ENCODE results near the gene ARL3. TPM values are rescaled to one million over a fixed set of nuclear protein-coding genes. Genes with fewer than 3 reads are reported as not detected.

The ARL3 gene
- total and polyA plus RNA-seq, 9 donors = 9.5 to 25.6 (median 23.3) TPM

DNA sequence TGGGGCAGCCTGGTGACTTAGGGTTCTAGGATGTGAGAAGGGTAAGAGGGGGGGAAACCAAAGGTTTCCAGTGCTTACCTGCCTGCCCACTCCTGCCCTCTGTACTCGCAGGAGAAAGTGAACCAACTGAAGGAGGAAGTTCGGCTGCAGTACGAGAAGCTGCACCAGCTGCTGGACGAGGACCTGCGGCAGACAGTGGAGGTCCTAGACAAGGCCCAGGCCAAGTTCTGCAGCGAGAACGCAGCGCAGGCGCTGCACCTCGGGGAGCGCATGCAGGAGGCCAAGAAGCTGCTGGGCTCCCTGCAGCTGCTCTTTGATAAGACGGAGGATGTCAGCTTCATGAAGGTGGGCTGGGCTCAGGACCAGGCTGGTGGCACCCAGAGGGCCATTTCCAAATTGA, 59.2 kb downstream of the ARL3 start:
- Histone ChIP-seq H3K27ac (no peak overlapping the region), H3K9me3 (no peaks in the 10 kb centered on the region), H3K36me3 (no peaks in the 10 kb centered on the region), H3K4me1 (ENCODE audit: insufficient read depth) (peaks cover 13% of the 10 kb centered on the region), H3K4me3 (no peak overlapping the region), H3K27me3 (no peaks in the 10 kb centered on the region)
- TF ChIP-seq EP300 (IDR thresholded peaks at IDR 0.05) (no peak), POLR2A (IDR thresholded peaks at IDR 0.05) (no peak)
- TF ChIP-seq, protein P1, sequence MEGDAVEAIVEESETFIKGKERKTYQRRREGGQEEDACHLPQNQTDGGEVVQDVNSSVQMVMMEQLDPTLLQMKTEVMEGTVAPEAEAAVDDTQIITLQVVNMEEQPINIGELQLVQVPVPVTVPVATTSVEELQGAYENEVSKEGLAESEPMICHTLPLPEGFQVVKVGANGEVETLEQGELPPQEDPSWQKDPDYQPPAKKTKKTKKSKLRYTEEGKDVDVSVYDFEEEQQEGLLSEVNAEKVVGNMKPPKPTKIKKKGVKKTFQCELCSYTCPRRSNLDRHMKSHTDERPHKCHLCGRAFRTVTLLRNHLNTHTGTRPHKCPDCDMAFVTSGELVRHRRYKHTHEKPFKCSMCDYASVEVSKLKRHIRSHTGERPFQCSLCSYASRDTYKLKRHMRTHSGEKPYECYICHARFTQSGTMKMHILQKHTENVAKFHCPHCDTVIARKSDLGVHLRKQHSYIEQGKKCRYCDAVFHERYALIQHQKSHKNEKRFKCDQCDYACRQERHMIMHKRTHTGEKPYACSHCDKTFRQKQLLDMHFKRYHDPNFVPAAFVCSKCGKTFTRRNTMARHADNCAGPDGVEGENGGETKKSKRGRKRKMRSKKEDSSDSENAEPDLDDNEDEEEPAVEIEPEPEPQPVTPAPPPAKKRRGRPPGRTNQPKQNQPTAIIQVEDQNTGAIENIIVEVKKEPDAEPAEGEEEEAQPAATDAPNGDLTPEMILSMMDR (IDR thresholded peaks at IDR 0.05) = no peak
- DNase-seq = no peak
- 47 to 82% (median 63%) methylated on average over 12 of the region's 12 CpGs for WGBS, 3 donors
- intact Hi-C loops (cut with DNase I) = loop anchor here in 1 of 4 donors (10.0 kb wide), 1 partner anchor 50 kb away; no protein-coding TSS in a partner anchor

DNA sequence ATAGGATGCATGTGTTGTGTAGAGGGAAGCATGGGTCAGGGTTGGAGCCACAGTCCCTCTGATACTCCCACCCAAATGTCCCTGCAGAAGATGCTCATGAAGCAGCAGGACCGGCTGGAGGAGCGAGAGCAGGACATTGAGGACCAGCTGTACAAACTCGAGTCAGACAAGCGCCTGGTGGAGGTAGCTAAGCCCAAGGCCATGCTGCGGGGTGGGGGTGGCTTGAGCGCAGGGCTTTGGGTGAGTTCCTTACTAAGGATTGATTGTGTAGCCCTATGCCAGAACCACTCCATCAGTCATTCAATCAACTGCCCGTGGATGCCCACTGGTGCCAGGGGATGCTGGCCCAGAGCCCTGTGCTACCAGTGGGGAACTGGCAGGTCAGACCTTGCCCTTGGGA, 59.6 kb downstream of the ARL3 start:
- 20 to 33% (median 28%) methylated on average over 7 of the region's 7 CpGs for WGBS, 3 donors
- H3K36me3 ChIP-seq = no peaks in the 10 kb centered on the region
- TF ChIP-seq EP300 (IDR thresholded peaks at IDR 0.05) (no peak), POLR2A (IDR thresholded peaks at IDR 0.05) (no peak)
- TF ChIP-seq, protein P1 (IDR thresholded peaks at IDR 0.05) = no peak
- H3K9me3 ChIP-seq = no peaks in the 10 kb centered on the region
- H3K27me3 ChIP-seq = no peaks in the 10 kb centered on the region
- intact Hi-C loops (cut with DNase I) = loop anchor here in 1 of 4 donors (10.0 kb wide), 1 partner anchor 50 kb away; no protein-coding TSS in a partner anchor
- H3K4me1 ChIP-seq (ENCODE audit: insufficient read depth) = peaks cover 15% of the 10 kb centered on the region
- H3K27ac ChIP-seq = no peak overlapping the region
- DNase-seq = no peak
- H3K4me3 ChIP-seq = no peak overlapping the region

DNA sequence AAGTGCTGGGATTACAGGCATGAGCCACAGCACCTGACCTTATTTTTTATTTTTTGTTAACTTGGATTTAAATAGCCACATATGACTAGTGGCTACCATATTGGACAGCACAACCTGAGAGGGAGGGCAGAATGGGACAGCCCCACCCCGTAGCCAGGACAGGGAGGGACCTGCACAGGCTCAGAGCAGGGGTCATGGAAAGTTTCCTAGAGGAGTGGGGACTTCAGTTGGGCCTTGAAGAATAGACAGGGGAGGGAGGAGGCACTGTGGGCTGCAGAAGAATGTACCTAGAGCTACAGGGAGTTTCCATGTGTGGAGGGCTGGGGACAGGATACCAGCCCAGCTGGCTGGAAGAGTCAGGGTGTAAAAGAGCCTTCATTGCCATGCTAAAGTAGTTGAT, 61.1 kb downstream of the ARL3 start:
- WGBS, 3 donors = 85 to 96% (median 91%) methylated on average over 1 of the region's 1 CpG
- intact Hi-C loops (cut with DNase I) = loop anchor here in 1 of 4 donors (10.0 kb wide), 1 partner anchor 52 kb away; no protein-coding TSS in a partner anchor

GRCh38 chr10:102652170-102652916, 61.9 kb downstream of the ARL3 start:
- H3K27ac ChIP-seq = no peak overlapping the region
- no peak overlapping the region for H3K4me3 ChIP-seq
- H3K27me3 ChIP-seq = no peaks in the 10 kb centered on the region
- 89 to 93% (median 91%) methylated on average over 12 of the region's 12 CpGs for WGBS, 3 donors
- H3K4me1 ChIP-seq (ENCODE audit: insufficient read depth) = peaks cover 32% of the 10 kb centered on the region
- TF ChIP-seq EP300 (IDR thresholded peaks at IDR 0.05) (no peak), POLR2A (IDR thresholded peaks at IDR 0.05) (no peak)
- TF ChIP-seq, protein P1 (IDR thresholded peaks at IDR 0.05) = no peak
- no peak for DNase-seq
- no peaks in the 10 kb centered on the region for H3K36me3 ChIP-seq
- H3K9me3 ChIP-seq = no peaks in the 10 kb centered on the region
- intact Hi-C loops (cut with DNase I) = loop anchor here in 1 of 4 donors (10.0 kb wide), 1 partner anchor 52 kb away; no protein-coding TSS in a partner anchor

More for the DNA sequence above, 61.1 kb downstream of the ARL3 start:
- H3K27me3 ChIP-seq = no peaks in the 10 kb centered on the region
- no peak for DNase-seq
- TF ChIP-seq POLR2A (IDR thresholded peaks at IDR 0.05) = no peak
- no peak for TF ChIP-seq EP300 (IDR thresholded peaks at IDR 0.05)
- TF ChIP-seq, protein P1 (IDR thresholded peaks at IDR 0.05) = no peak
- H3K4me1 ChIP-seq (ENCODE audit: insufficient read depth) = peaks cover 28% of the 10 kb centered on the region
- no peak overlapping the region for H3K27ac ChIP-seq
- no peaks in the 10 kb centered on the region for H3K9me3 ChIP-seq
- no peak overlapping the region for H3K4me3 ChIP-seq
- no peaks in the 10 kb centered on the region for H3K36me3 ChIP-seq
